HG02885 (cell line): Measurements from ENCODE around the gene ADRA2A.

Source experiments
- ATAC-seq: cut with Tn5 transposase; IDR thresholded peaks from one replicate; pipeline ENCODE4 v1.9.1; 2021; ENCODE audit warnings: mild to moderate bottlenecking; ENCODE audit not compliant: unreplicated experiment, poor library complexity

Gene ADRA2A

DNA sequence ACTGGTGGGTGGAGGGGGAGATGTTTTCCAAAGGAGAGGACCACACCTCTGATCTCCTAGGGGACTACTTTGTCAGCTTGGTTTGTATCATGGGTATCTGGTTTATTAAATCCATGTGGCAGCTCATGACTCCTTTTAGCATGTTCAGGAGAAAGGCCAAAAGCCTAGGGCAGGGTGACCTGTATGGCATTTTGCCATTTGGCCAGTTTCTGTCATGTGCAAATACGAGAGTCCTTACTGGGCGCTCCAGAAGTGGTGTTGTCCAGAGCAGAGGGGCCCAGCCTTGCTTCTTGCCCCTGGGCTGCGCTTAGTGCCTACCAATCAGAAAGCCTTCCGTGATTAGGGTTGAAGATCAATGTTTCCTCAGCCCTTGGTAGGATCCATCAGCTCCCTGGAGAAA lies 31.0 kb downstream of the ADRA2A start:
- ATAC-seq = no peak

- no peak for ATAC-seq
Measured at GRCh38 chr10:111108441-111108840, 31.6 kb downstream of the ADRA2A start.

DNA sequence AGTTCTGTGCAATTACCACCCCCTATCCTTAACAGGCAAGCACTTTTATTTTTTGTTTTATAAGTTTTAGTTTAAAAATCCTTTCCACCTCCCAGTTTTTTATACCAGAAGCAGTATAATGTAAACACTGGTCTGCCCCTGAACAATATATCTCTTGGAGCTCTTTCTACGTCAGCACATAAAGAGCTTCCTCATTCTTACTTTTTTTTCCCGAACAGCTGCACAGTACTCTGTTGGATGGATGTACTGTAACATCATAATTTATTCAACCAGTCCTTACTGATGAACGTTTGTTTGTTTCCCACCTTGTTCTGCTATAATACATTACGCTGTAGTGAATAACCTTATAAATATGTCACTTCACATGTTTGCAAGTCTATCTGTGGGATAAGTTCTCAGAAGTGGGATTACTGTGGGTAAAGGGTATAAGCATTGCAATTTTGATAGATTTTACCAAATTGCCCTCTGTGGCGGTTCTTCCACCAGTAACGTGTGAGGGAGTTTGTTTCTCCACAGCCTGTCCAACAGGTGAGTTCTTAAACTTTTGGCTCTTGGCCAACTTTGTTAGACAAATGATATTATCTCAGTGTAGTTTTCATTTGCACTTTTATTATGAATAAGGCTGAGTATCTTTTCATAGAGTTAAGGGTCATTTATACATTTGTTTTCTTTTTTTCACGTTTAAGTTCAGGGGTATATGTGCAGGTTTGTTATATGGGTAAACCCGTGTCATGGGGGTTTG lies 32.8 kb downstream of the ADRA2A start:
- no peak for ATAC-seq

GRCh38 chr10:111110771-111111170 lies 33.9 kb downstream of the ADRA2A start:
- no peak for ATAC-seq

- no peak for ATAC-seq
Measured at GRCh38 chr10:111112333-111112732, 35.5 kb downstream of the ADRA2A start.

GRCh38 chr10:111113238-111113960 lies 36.6 kb downstream of the ADRA2A start:
- no peak for ATAC-seq

DNA sequence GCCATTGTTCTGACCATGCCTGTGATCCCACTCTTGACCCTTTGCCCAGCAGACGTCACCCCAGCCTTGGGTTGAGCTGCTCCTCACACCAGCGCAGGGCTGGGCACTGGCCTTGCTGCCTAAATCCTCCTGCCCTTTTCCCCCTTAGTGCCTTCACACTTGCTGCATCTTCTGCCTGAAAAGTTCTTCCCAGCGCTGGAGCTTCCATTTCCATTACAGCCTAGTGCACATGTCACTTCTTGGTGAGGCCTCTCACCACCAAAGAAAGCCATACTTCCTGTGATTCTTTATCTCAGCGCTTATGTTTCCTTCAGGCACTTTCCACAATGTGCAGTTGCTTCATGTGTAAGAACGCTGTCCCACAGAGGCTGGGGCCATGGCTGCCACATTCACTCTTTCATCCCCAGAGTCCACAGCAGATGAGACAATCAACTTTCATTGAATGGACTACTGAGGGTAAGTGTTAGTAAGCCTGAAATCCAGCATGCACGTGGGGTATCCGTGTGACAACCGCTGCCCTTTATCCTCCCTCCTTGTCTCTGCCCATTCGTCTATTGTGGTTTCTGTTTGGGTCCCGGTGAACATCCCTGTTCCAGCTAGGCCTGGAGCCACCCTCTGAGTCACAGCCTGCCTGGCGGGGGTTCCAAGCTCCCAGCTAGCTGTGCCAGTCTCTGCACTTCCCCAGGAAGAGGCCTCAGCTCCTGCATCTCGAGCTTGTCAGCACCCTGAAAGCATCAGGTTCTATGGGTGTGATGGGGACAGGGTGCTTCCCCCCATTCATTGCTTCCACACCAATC lies 37.3 kb downstream of the ADRA2A start:
- ATAC-seq = no peak

DNA sequence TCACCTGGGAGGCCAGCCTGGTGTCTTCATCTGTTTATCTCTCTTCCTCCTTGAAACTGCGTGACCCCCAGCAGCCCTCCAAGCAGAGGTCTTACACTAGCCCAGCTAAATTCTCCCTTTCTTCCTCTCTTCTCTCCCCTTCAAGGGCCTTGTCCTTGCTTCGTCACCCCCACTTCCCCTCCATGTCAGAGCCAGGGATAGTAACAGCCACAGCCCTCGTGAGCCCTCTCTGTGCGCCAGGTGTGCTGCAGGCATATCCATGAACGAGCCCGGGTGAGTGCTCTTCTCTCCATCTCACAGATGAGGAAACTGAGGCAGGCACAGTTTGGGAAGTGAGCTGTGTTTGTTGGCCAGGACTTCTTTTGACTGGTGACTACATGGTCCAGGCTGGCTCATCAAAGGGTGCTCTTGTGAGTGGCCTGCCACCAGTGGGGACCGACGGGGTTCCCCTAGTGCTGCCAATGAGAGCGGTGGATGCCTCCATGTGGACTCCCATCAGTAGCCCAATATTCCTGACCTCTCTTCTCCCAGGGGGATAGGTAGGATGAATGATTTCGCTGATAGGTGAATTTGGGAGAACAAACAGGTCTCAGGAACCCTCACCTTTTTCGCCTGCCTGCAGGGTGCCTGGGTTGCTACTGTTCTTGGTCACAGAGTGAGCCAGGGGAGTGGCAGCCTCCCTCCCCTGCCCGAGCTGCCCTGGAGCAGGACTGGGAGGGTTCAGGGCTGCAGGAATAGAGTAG lies 38.1 kb downstream of the ADRA2A start:
- ATAC-seq = no peak

GRCh38 chr10:111116211-111116610 lies 39.4 kb downstream of the ADRA2A start:
- no peak for ATAC-seq

- ATAC-seq = no peak
Measured at GRCh38 chr10:111116762-111117445, 40.1 kb downstream of the ADRA2A start.

DNA sequence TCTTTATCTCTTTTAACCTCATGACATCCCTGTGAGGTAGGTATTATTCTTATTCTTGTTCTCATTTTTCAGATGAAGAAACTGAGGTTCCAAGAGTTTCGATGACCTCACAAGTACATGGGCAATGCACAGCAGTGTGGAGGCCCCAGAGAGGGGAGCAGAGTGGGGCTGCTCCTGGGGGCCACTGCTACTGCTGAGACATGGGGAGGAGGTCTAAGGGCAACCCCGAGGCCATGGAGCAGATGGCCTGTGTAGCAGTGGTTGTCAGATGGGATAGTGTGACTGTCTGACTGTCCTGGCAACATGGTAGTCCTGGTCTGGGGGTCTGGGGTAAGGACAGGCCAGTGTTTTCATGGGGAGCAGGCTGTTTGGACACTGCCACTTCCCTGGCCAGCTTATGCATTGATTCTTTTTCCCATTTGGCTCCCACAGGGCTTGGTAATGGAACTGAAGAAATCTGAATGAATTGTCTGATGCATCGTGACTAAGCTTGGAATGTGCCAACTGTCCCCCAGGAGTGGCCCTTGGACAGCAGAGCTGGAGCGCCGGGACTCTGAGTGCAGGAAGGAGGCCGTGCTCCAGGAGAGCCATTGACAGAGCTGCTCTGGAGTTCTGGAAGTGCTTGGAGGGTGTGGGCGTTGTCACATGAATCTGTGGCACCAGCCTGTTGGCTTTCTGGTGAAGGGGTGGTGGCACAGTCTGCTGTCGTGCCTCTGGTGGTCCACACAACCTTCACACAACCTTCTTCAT lies 40.9 kb downstream of the ADRA2A start:
- ATAC-seq = no peak

DNA sequence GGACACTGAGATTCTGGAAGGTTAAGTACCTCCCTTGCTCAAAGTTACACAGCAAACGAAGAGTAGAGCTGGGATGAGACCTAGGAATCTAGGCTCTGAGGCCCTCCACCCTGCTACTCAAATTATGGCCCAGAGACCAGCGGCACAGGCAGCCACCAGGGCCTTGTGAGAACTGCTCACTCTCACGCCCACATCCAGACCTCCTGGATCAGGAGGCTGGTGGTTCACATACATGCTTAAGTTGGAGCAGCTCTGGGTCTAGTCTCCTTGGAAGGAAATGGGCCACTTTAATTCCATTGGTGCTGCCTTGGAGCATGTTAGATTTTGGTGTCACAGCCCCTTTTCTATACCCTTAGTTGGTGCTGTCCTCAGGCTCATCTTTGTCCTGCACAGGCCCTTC lies 41.9 kb downstream of the ADRA2A start:
- ATAC-seq = no peak

GRCh38 chr10:111119637-111120036 lies 42.8 kb downstream of the ADRA2A start:
- no peak for ATAC-seq

- ATAC-seq = no peak
Measured at GRCh38 chr10:111122127-111122526, 45.3 kb downstream of the ADRA2A start.

DNA sequence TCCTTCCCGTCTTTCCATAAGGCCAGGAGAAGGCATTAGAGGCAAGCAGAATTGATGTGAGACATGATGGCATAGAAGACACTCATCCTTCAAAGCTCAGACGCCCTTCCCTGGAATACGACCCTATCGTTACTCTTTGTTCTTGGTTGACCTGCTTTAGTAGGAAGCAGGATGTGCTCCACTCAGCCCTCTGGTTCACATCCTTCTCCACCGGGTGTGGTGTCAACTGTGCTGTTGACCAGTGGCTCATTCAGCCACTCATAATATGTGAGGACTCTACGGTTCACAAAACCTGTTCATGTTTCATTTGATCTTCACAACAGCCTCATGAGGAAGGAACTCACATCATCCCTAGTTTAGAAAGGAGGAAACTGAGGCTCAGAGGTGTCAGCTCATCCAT lies 47.1 kb downstream of the ADRA2A start:
- ATAC-seq = no peak

DNA sequence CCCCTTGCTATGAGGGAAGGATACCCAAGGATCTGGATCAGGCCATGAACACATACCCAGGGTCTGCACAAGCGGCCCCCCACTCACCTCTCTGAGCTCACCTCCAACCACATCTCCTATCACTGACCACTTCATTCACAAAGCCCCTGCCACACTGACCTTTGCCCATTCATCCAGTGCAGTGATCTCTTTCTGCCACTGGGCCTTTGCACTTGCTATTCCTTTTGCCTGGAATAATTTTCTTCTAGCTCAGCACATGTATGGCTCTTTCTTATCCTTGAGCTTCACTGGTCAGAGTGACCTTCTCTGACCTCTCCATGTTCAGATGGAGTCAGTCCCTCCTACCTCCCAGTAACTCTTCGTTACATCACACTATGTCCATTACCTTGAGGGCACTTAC lies 48.3 kb downstream of the ADRA2A start:
- ATAC-seq = no peak

GRCh38 chr10:111126077-111126476 lies 49.2 kb downstream of the ADRA2A start:
- ATAC-seq = no peak

GRCh38 chr10:111127081-111127848 lies 50.4 kb downstream of the ADRA2A start:
- ATAC-seq = no peak
